GM19238 (cell line): ENCODE measurements around the gene TRMT11.
"Not testable (repeated sequence)": the region's sequence is repeated elsewhere in the genome, so short reads cannot be mapped to it uniquely, and the experiment has no call there.

Experiments
- DNase-seq: peaks from one replicate; pipeline ENCODE4 v3.0.0; 2011; ENCODE audit warnings: low spot score; ENCODE audit not compliant: insufficient read length

Gene TRMT11

DNA sequence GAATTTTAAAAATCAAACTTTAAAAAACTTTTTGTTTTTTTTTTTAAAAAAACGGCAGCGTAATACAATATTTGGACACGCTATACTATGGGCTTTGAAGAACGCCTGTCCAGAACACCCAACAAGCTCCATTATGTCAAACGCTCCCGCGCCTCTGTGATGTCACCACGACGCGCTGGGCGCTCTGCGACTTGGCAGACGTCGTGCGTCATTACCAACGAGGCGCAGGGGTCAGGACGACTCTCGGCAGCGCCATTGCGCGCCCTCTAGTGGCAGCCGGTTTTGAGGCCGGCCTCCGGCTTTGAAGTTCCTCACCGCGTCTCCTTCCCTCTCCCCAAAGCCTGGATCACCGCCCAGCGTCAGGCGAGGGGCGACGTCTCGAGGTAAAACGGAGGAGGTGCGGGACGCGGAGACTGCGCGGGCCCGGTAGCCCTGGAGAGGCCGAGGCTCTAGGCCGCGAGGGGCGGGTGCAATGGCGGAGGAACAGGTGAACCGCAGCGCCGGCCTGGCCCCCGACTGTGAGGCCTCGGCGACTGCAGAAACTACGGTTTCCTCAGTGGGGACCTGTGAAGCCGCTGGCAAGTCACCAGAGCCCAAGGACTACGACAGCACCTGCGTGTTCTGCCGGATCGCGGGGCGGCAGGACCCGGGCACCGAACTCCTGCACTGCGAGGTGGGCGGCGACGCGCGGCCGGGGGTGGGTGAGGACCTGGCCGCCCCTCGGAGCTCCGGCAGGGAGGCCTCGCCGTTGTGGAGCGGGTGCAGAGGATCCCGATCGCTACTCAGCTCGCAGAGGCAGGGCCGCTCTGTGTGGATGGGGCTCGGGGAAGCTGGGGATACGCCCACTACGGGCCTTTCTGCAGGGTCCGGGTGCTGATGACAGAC, 29.6 kb upstream of the TRMT11 start, which contains the start of gene HINT3:
TSS of gene HINT3 (plus strand) at position 265 of the 885 bp plus-strand sequence. CDS start at position 473, 208 bp downstream.
- peak; percentile 87 for DNase-seq

DNA sequence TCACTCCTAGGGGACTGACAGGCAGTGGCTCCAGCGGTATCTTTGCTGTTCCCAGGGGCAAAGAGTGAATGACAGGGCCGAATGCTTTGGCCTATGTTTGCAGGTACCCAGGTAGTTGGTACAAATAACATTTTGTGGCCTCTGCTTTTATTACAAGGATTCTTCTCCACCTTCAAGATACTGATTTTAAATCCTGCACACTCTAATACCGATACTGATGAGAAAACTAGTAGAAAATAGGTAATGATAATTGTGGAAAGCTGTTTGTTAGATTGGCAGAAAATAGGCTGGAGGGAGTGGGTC, 29.0 kb upstream of the TRMT11 start:
- no peak for DNase-seq

DNA sequence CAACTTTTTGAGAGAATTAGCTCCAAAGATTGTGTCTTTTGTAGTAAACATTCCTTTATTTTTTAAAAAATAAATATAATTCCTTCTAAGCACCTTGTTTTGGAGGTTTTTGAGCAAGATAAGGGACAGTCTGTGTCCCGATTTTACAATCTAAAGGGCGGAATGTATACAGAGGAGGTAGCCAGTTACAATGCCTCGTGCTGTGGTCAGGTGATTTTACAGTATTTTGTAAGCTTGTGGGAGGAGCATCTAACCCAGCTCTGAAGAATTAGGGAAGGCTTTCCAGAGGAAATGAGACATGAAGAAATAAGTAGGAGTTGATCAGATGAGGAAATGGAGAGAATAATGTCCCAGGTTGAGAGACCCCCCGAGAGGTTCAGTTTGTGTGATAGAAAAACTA, 28.5 kb upstream of the TRMT11 start:
- DNase-seq = no peak

DNA sequence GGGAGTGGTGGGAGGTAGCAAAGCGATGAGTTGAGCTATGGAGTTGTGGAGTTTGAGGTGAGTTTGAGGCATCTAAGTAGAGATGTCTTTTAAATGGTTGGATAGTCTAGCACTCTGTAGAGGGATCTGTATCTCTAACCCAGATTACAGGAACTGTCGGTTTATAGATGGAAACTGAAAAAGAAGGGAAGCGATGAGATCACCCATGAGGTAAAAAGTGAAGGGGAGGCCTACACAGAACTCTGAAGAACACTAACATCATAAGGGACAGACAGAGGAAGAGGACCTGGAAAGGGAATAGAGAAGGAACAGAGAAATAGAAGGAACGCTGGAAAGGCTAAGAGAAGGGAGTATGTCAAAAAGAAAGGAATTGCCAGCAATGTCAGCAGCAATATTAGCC, 27.3 kb upstream of the TRMT11 start:
- DNase-seq = no peak

DNA sequence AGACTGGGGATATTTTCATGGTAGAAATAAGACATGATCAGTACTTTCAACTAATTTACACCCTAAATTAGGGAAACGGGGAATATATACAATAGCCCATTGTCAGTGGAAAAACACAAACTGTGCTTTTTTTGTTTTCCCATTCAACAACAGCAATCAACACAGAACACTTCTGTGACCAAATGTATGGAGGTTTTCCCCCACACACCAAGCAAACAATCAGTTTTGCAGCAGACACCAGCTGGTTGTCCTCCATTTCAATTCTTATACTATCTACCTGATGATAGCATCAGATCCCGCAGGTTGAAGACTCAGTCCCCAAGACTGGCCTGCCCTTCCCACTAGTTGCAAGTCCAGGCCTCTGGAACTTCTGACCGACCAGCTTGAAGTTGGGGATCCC, 25.2 kb upstream of the TRMT11 start:
- no peak for DNase-seq

DNA sequence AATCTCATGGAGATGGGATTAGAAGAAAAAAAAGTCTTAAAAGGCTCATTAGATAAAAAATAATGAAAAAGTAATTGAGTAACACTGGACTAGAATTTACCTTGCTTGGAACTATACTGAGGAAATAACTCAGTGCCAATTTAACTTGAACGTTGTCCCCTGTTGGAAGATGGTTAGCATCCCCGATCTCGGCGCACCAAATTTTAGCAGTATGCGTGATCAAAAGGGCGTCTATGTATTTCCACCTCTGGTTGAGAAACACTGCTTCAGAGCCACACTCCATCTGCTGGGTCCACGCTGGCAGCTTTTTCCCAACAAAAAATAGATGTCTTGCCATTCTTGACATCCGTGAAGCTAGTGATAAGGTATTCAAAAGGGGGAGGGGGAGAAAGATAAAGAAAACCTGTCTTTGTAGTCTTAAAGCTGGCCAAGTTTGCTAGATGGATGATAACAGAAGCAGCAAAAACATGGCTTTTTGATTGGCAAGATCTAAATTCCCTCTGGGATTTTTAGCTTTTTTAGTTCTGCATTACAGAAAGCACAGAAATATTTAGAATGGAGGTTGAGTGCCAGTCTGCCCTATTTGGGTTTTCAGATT, 23.3 kb upstream of the TRMT11 start:
- no peak for DNase-seq

DNA sequence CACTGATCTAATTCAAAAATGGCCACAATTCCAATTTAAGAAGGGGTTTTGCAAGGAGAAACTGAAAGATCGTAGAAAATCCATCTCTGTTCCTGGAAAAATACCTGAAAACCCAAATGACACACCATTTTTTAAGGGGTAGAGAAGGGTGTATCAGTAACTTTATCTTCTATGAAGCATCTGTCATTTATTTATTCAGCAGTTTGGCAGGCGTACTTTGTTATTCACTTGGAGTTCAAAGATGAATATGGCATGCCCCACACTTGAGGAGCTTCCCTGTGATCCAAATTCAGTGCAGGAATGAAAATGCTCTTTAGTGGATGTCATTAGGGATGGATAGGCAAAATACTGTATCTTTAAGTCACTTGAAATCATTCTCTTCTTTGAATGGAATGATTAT, 22.5 kb upstream of the TRMT11 start:
- no peak for DNase-seq

DNA sequence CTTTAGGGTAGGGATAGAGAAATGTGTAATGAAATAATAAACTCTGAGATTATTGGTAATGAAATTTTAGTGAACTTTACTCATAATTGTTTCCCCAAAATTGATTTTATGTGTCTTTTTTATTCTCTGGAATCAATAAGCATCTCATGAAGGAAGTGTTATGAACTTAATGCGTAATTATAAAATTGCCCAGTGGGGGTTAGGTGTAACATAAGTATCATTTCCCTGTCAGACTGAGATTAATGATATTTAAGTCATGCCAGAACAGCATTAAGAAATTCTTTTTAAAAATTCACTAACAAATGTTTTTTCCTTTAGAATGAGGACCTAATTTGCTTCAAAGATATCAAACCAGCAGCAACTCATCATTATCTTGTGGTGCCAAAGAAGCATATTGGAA, 19.8 kb upstream of the TRMT11 start:
- no peak for DNase-seq

DNA sequence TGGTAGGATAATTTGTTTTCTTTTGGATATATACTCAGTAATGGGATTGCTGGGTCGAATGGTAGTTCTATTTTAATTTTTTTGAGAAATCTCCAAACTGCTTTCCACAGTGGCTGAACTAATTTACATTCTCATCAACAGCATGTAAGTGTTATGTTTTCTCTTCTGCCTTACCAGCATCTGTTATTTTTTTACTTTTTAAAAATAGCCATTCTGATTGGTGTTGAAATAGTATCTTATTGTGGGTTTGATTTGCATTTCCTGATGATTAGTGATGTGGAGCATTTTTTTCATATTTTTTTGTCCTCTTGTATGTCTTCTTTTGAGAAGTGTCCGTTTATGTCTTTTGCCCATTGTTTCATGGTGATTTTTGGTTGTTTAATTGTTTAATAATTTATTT, 17.8 kb upstream of the TRMT11 start:
- no peak for DNase-seq

DNA sequence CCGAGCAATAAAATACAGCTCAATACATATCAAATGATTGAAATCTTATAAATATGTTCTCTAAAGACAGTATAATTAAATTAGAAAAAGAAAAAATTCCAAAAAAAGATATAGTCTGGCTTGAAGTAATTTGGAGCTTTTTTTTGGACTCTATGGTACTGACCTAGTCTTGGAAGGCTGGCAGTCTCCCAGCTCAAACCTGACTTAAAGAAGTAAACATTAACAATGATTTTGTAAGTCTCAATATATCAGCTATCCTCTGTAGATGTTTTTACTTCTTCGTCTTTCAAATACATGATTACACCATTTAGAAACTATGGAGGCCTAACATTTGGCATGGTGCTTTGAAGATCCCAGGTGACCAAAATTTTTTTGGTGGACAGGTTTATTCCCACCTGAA, 15.6 kb upstream of the TRMT11 start:
- no peak for DNase-seq

DNA sequence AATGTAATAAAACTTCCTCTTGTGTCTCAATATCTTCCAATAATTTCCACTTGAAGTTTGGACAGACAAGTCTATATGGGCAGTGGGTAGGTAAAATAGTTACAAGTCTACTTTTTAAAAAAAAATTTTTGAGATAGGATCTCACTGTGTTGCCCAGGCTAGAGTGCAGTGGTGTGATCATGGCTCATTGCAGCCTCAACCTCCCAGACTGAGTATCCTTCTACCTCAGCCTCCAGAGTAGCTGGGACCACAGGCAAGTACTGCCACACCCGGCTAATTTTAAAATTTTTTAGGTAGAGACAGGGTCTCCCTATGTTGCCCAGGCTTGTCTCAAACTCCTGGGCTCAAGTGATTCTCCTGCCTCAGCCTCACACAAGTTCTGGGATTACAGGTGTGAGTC, 13.9 kb upstream of the TRMT11 start:
- not testable (repeated sequence) for DNase-seq

DNA sequence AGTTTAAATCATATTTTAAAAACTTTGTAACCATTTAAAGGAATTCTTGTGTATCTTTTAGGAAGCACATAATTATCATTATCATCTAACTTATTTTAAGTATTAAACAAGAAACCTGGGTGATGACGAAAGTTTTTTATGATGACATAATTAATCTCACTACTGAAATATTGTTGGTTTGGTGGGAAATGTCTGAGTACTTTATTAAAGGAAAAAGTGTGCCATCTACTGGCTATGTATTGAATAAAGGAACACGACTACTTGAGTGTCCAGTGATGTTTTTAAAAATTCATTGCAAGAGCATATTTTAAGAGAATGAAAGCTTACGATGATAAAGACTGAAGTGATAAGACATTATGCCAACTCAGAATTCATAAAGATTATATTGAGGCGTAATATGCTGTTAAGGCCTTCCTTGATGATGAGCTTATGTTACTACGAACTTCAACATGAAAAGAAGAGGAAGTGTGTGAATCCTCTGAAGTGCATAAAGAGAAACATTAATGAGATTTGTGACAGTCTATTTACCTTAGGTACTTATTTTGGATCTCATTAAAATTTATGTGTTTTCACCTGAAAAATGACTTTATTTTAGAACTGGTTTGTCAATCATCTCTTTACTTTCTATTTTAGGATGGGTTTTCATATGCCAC, 12.0 kb upstream of the TRMT11 start:
- DNase-seq = no peak

DNA sequence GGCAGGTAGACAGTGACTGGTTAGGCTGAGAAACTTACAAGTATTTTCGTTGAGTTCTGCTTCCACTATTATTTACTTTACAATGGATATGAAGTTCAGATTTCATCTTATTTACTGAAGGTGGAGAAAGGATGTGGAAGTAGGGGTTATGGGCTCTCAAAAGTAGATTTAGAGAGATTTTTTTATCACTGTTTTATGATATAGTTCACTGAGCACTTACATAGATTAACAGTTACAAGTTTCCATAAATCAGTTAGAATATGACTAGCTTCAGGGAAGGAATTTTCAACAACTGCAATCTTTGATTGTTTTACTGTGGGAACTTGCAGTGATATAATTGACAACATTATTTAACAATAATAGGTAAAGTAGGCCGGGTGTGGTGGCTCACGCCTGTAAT, 7.2 kb upstream of the TRMT11 start:
- DNase-seq = no peak

DNA sequence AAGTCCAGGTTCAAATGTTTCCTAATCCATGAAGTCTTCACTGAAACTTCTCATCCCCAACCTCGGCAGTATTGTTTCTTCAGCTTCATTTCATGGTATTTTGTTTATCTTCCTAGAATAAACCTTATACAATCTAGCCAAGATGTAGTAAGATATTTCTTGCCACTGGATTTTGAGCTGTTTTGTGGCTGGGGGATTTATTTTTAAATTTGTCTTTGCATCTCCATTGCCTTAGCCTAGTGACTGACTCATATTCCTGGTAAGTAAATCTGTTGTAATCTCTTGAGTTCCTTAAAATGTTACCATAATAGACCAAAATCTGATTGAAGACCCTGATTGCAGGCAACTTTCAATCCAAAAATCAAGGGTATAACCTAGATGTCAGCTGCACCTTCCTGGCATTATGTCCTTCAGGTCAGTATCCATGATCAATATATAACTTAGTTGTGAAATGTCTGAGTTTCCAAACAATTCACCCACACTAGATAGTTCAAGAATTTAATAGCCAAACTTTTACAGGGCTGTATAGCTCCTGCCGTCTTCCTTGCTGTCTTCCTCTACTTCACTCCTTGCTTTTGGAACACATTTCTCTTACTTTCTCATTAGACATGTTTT, 4.7 kb upstream of the TRMT11 start:
- DNase-seq = no peak

DNA sequence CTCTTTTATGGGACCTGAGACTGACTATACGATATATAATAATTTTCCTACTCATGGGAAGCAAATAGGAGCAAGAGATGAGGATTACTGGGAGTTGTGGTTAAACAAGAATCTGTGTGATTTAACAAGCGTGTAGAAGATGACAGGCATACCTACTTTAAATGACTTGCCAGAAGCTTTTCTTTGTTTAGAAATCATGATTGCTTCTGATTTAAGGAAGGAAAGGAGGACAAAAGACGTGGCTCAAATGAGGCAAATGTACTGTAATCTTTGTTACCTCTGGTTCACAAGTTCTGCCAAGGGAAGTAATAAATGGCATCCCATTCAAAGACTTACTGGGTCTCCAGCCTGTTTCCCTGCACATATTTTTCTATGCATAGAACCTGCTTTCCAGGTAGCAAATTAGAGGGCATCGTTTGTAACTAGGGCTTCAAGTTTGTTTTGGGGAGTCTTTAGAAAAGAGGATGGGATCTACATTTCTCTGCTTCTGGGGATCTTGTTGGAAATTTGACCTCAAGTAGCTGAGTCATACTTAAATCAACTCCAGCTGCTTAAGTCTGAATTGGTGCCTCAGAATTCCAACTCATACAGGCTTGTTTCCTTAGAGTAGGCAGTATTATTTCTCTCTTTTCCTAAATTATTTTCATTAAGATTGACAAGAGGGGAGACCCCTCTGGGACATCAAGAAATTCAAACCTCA, 2.9 kb upstream of the TRMT11 start:
- DNase-seq = no peak

DNA sequence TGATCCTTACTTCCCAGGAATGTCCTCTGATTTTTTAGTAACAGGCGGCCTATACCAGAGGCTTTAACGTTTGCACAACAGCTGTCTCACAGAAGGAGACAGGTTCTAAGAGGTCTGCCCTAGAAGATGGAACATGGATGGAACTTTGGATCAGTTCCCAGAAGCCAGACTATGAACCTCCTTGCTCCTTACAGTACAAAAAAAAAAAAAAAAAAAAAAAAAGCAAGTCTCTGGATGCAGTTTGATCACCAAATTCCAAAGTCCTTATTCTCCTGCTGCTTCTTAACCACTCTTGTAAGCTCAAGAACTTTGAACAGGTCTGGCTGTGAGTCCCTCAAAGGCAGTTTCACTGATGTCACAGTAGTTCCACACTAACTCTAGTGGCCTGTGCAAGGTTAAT, 2.0 kb upstream of the TRMT11 start:
- DNase-seq = no peak

DNA sequence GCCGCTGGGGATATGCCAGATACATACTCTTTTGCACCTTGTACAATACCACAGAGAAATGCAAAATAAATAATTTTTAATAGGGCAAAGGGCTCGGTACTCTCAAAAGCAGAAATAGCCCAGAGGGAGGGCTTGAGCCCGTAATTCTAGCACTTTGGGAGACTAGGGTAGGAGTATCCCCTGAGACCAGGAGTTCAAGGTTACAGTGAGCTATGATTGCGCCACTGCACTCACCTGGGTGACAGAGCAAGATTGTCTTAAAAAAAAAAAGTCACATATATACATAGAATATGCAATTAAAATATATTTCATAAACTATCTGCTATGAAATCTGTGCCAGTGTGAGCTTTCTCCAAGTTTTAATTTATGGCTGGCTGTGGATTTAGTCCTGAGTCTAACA, 818 bp upstream of the TRMT11 start:
- DNase-seq = no peak

DNA sequence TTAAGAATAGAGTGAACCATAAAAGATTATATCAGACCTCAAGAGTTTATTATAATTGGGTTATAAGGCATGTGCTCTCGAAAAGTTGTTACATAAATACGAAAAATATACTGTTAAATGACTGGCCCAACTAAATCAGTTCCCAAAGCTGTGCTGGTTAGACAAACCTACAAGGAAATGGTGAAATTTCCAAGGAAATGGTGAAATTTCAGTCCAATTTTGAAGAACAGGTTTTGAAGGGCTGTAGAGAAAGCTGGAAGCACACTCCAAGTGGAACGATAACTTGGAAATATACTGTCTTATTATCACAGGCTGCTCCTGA, 400 bp upstream of the TRMT11 start:
- DNase-seq = no peak

DNA sequence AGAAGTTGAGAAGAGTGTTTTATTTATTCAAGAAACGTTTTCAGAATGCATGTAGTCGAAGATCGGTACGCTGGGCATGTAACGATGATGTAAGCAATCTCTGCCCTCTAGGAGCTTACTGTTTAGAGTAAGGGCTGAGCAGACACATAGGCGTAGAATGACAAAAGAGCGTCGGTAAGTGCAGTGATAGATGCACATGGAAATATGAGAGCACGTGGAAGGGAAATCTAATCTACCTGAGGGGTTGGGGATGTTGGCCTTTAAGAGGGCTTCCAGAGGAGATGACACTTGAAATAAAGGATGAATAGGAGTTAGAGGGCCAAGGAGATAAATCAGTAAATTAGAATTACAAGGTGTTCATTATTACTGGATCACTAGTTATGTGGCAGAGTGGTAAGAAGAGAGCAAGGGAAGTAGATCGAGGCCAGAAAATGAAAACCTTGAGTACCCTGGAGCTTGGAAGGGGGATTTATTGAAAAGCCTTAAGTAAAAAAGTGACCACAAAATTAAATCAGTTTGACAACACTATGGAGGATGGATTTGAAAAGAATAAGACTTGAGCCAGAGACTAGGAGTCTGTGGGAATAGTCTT, 782 bp downstream of the TRMT11 start:
- DNase-seq = no peak

DNA sequence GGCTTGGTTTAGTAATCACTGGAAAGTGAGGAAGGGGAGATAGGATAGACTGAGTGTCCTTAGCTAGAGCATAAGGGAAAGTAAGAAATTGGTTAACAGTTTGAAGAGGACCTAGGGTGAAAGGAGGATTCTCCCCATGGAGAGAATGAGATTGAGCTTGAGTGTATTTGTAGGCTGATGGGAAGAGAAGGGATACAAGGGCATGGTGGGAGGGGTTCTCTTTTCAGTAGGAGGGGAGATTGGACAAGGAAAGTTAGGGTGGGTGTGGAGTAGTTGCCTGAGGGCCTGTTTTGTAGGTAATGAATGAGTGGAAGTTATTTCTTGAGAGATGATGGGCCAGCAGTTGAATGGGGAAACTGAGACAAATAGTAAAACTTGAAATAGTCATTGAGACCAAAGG, 1.9 kb downstream of the TRMT11 start:
- DNase-seq = no peak

DNA sequence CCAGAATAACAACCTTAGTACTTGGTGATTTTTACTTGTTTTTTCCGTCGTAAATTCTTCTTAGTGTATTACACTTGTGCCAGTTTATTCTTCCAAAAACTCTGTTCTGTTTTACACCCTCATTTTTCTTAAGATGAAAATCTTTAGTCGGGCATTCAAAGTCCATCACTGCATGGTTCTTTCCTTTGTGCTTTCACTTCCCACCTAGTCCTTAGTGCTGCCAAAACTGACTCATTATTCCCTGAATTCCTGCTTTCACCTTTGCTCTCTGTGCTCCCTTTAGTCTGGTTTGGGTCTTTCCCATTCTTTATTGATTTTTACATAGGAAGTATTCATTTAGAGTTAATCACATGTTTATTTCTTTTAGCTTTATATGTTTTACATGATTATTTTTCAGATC, 3.3 kb downstream of the TRMT11 start:
- no peak for DNase-seq
